ENCODE data around the gene BCAS4. TPM values are rescaled to one million over a fixed set of nuclear protein-coding genes. Genes with fewer than 3 reads are reported as not detected.

Gene BCAS4
- total RNA-seq, 4 donors from 2014 or later = 0.66 to 91.6 (median 1.9) TPM

DNA sequence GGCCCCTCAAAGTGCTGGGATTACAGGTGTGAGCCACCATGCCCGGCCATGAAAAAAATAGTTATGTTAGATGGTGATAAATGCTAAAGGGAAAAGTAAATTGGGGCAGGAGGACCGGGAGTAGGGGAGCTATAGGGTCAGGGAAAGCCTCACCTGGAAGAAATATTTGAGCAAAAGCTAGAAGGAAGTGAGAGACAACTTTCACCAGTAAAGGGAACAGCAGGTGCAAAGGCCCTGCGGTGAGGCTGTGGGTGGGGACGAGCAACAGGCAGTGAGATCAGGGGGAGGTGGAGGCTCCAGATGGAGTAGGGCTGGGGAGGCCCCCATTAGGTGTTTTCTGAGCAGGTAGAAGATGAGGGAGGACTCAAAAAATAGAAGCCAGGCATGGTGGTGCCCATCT lies 16.0 kb downstream of the BCAS4 start:
- Histone ChIP-seq H3K36me3 (no peaks in the 10 kb centered on the region), H3K27ac (peak overlapping the region in 1 of 4 donors; percentile 67), H3K9me3 (no peaks in the 10 kb centered on the region), H3K4me1 (peaks cover 0 to 11% (median 1%) of the 10 kb centered on the region in 4 donors), H3K27me3 (no peaks in the 10 kb centered on the region), H3K4me3 (no peak overlapping the region)
- DNase-seq = no peak
- TF ChIP-seq, protein P1, sequence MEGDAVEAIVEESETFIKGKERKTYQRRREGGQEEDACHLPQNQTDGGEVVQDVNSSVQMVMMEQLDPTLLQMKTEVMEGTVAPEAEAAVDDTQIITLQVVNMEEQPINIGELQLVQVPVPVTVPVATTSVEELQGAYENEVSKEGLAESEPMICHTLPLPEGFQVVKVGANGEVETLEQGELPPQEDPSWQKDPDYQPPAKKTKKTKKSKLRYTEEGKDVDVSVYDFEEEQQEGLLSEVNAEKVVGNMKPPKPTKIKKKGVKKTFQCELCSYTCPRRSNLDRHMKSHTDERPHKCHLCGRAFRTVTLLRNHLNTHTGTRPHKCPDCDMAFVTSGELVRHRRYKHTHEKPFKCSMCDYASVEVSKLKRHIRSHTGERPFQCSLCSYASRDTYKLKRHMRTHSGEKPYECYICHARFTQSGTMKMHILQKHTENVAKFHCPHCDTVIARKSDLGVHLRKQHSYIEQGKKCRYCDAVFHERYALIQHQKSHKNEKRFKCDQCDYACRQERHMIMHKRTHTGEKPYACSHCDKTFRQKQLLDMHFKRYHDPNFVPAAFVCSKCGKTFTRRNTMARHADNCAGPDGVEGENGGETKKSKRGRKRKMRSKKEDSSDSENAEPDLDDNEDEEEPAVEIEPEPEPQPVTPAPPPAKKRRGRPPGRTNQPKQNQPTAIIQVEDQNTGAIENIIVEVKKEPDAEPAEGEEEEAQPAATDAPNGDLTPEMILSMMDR (IDR thresholded peaks at IDR 0.05) = no peak
- no peak for TF ChIP-seq POLR2A (IDR thresholded peaks at IDR 0.05)

DNA sequence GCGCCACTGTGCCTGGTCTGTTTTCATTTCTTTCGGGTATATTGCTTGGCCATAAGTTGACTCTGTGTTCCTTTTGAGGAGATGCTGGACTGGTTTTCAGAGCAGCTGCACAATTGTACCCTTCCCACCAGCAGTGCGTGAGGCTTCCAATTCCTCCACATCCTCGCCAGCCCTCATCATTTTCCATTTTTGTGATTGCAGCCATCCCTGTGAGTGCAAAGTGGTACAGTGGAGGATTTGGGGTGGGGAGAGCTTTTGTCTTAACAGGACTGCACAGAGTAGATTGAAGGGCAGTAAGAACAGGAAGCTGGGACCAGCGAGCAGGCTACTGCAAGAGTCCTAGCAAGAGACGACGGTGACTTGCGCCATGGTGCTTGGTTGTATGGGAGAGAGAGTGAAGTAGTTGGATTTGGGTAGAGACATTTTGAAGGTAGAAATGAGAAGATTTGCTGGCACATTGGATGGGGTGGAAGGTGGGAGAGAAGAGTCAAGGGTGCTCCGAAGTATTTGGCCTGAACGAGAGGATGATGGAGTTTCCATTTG lies 18.3 kb downstream of the BCAS4 start:
- peak overlapping the region in 1 of 4 donors; percentile 75 for H3K27ac ChIP-seq
- no peaks in the 10 kb centered on the region for H3K27me3 ChIP-seq
- no peak for DNase-seq
- no peak for TF ChIP-seq POLR2A (IDR thresholded peaks at IDR 0.05)
- TF ChIP-seq, protein P1 (IDR thresholded peaks at IDR 0.05) = no peak
- H3K4me3 ChIP-seq = no peak overlapping the region
- H3K9me3 ChIP-seq = no peaks in the 10 kb centered on the region
- H3K4me1 ChIP-seq = peaks cover 0 to 21% (median 6%) of the 10 kb centered on the region in 4 donors
- H3K36me3 ChIP-seq = no peaks in the 10 kb centered on the region

DNA sequence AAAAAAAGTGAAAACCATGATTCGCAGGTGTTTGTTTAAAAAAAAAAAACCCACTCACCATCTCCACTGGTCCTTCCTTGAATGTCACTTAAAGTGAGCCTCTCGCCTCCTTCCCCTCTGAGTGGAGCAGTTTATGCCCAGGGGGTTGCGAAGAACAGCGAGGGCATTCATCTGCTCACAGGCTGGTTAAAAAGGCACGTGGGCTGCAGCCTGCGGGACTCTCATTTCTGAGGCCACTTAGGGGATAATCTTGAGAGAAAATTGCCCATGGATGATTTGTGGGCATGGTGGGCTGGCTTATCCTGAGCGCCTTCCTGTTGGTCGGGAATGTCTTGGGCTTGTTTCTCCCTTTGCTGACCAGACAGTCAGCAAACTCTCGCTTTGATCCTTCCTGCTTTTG lies 18.9 kb downstream of the BCAS4 start:
- H3K4me3 ChIP-seq = no peak overlapping the region
- H3K27me3 ChIP-seq = no peaks in the 10 kb centered on the region
- no peaks in the 10 kb centered on the region for H3K36me3 ChIP-seq
- no peaks in the 10 kb centered on the region for H3K9me3 ChIP-seq
- H3K4me1 ChIP-seq = peaks cover 0 to 25% (median 6%) of the 10 kb centered on the region in 4 donors
- DNase-seq = no peak
- peak overlapping the region in 1 of 4 donors; percentile 75 for H3K27ac ChIP-seq
- TF ChIP-seq, protein P1 (IDR thresholded peaks at IDR 0.05) = no peak
- TF ChIP-seq POLR2A (IDR thresholded peaks at IDR 0.05) = no peak

DNA sequence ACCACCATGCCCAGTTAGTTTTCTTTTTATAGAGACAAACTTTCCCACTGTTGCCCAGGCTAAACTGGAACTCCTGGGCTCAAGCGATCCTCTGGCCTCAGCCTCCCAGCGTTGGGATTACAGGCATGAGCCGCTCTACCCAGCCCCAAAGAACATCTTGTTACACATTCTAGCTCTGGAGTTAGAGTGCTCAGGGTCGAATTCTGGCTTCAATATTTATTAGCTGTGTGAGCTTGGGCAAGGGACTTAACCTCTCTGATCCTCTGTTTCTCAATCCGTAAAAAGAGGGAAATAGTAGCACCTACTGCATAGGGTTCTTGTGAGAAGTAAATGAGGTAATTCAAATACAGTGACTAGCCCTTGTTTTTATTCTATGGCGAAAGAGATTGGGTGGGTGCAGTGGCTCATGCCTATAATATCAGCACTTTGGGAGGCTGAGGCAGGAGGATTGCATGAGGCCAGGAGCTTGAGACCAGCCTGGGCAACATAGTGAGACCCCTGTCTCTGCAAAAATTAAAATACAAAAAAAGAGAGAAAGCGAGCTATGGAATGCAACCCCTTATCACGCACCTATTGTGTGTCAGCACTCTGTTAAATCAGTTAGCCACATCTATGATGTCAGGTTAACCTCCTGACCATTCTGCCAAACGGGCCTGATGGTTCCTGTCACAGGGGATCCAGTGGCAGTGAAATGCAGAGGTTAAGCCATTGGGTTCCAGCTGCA lies 19.7 kb downstream of the BCAS4 start:
- H3K27ac ChIP-seq = peak overlapping the region in 2 of 4 donors; percentile 8 to 75
- H3K27me3 ChIP-seq = no peaks in the 10 kb centered on the region
- no peaks in the 10 kb centered on the region for H3K9me3 ChIP-seq
- no peak for TF ChIP-seq POLR2A (IDR thresholded peaks at IDR 0.05)
- TF ChIP-seq, protein P1 (IDR thresholded peaks at IDR 0.05) = no peak
- H3K36me3 ChIP-seq = no peaks in the 10 kb centered on the region
- no peak for DNase-seq
- peak overlapping the region in 1 of 4 donors; percentile 0 for H3K4me3 ChIP-seq
- peaks cover 0 to 28% (median 6%) of the 10 kb centered on the region in 4 donors for H3K4me1 ChIP-seq

DNA sequence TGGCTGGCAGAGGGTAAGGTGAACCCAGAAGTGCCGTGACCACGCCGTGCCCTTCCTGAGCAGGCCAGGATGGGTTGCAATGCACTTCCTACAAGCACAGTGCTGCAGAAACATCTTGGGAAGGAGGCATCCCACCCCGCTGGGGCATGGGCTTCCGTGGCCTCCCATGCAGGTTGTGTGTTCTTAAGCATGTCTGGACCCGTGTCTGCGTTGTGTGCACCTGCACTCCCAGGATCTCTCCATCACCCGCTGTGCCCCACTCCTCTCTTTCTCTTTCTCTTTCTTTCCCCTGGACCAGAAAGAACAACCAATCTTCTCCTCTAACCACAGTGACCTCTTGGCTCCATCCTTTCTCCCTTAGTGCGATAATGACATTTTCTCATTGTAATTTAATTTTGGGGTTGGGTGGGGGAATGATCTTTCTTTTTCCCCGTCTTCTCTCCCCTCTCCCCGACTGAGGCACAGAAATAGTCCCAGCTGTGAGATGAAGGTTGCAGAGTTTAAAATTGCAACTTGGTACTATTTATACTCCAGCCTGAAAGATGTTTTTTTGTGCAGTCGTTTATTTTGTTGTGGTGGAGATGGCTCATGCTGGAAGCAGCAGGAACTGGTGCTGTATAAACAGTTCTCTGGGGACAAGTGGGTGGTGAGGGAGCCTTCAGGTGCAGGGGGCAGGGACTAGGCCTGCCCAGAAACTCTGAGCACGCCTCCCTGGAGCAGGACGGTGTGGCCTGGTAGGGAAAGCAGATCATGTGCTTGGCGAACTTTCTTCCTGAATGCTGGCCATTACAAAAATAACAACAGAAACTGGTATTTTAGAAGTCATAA lies 20.5 kb downstream of the BCAS4 start:
- no peaks in the 10 kb centered on the region for H3K36me3 ChIP-seq
- no peaks in the 10 kb centered on the region for H3K9me3 ChIP-seq
- TF ChIP-seq, protein P1 (IDR thresholded peaks at IDR 0.05) = no peak
- no peak for TF ChIP-seq POLR2A (IDR thresholded peaks at IDR 0.05)
- DNase-seq = peak in 2 of 3 donors; percentile 72 to 77
- peaks cover 0 to 28% (median 5%) of the 10 kb centered on the region in 4 donors for H3K4me1 ChIP-seq
- H3K27me3 ChIP-seq = no peaks in the 10 kb centered on the region
- peak overlapping the region in 2 of 4 donors; percentile 41 to 75 for H3K27ac ChIP-seq
- peak overlapping the region in 1 of 4 donors; percentile 0 for H3K4me3 ChIP-seq
